Right kidney (tissue), 9 donors: ENCODE results near the gene NDEL1.
"Not testable (repeated sequence)": the region's sequence is repeated elsewhere in the genome, so short reads cannot be mapped to it uniquely, and the experiment has no call there.

Source experiments
- DNase-seq: peaks from one replicate; pipeline ENCODE4 v3.0.0-alpha.2; 2016
- long read RNA-seq, 8 donors: transcript quantifications; one replicate each; lab custom pipeline, GENCODE V29; 2026

The NDEL1 gene, protein sequence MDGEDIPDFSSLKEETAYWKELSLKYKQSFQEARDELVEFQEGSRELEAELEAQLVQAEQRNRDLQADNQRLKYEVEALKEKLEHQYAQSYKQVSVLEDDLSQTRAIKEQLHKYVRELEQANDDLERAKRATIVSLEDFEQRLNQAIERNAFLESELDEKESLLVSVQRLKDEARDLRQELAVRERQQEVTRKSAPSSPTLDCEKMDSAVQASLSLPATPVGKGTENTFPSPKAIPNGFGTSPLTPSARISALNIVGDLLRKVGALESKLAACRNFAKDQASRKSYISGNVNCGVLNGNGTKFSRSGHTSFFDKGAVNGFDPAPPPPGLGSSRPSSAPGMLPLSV
- long read RNA-seq, donor 1, transcript NDEL1-209 (3 exons, 552 nt), result minor isoform, 5 of 28 reads
- long read RNA-seq, donor 1, transcript NDEL1-204 (1 exons, 3,927 nt), result major isoform, 17 of 28 reads
- long read RNA-seq, donor 1, transcript NDEL1-201 (9 exons, 2,372 nt), result minor isoform, 5 of 28 reads
- long read RNA-seq, donor 1, partial matches to known transcripts, result 0 of 28 reads
- long read RNA-seq, donor 1, other reads (novel, unspliced or antisense), result 0 of 28 reads
- long read RNA-seq, donor 2, transcript NDEL1-204 (1 exons, 3,927 nt), result major isoform, 6 of 12 reads
- long read RNA-seq, donor 2, partial matches to known transcripts, result 0 of 12 reads
- long read RNA-seq, donor 2, other reads (novel, unspliced or antisense), result 0 of 12 reads
- long read RNA-seq, donor 3, transcript NDEL1-204 (1 exons, 3,927 nt), result major isoform, 5 of 73 reads
- long read RNA-seq, donor 3, partial matches to known transcripts, result 61 of 73 reads
- long read RNA-seq, donor 3, other reads (novel, unspliced or antisense), result 0 of 73 reads
- long read RNA-seq, donor 4, transcript NDEL1-204 (1 exons, 3,927 nt), result major isoform, 13 of 269 reads
- long read RNA-seq, donor 4, partial matches to known transcripts, result 245 of 269 reads
- long read RNA-seq, donor 4, other reads (novel, unspliced or antisense), result 5 of 269 reads
- long read RNA-seq, donor 5, transcript NDEL1-204 (1 exons, 3,927 nt), result major isoform, 11 of 95 reads
- long read RNA-seq, donor 5, transcript NDEL1-201 (9 exons, 2,372 nt), result minor isoform, 5 of 95 reads
- long read RNA-seq, donor 5, partial matches to known transcripts, result 72 of 95 reads
- long read RNA-seq, donor 5, other reads (novel, unspliced or antisense), result 5 of 95 reads
- long read RNA-seq, donor 6, transcript NDEL1-204 (1 exons, 3,927 nt), result major isoform, 16 of 22 reads
- long read RNA-seq, donor 6, partial matches to known transcripts, result 0 of 22 reads
- long read RNA-seq, donor 6, other reads (novel, unspliced or antisense), result 0 of 22 reads
- long read RNA-seq, donor 7, result 0 reads
- long read RNA-seq, donor 8, partial matches to known transcripts, result 148 of 157 reads
- long read RNA-seq, donor 8, other reads (novel, unspliced or antisense), result 0 of 157 reads

DNA sequence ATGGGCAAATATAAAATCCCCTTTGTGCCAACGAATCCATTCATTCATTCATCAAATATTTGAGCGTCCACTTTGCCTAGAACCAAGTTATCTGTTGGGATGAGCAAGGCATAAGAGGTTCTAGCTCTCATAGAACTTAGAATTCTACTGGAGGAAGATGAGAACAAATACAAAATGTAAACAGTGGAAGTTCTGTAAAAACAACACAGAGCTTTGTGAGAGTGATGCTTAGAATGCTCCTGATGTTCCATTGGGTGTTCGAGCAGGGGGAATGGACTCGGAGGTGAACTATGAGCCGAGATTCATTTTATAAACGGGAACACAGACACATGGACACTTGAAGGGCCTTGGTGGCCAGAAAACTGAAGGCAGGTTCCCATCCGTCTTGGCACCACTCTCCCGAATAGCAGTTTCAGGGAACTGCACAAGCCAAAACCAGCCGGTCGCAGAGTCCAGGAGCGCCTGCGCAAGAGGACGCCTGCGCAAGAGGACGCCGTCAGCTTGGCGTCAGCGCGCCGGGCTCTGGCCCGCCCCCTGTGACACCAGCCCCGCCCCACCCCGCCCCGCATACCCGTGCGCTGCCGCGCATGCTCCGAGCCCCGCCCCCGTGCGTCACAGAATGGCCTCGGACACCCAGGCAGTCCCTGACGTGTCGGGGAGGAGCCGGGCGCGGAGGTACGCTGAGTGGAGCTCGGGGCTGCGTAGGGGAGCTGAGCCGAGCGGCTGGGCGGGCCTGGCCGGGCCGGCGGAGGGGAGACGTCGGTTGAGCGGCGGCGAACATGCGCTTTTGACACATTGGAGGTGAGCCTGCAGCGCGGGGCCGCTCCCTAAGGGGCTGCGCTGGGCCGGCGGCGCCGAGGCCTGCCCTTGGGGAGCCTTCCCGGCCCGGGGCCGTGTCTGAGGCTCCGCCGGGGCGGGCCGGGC is at the start of gene NDEL1:
Gene NDEL1 (plus strand): TSS at position 640 of the 924 bp plus-strand sequence. CDS start 8,388 bp downstream, outside the sequence.
- peak; percentile 81 for DNase-seq

DNA sequence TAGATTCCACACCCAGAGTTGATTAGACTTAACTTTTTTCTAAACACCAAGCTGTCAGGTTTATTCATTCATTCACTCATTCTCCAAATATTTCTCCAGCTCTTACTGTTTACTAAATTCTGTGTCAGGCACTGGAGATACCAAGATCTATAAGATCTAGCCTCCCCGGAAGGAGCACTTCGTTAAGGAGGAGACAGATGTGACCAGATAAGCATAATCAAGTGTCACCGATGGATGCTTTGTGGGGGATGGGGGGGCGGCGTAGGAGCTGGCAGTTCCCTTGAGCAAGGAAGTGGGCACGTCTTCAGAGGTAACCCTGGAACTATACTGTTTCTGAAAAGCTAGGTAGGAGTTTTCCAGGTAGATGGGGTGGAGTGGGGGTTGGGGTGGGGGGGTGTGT is 48.8 kb upstream of the NDEL1 start:
- no peak for DNase-seq

DNA sequence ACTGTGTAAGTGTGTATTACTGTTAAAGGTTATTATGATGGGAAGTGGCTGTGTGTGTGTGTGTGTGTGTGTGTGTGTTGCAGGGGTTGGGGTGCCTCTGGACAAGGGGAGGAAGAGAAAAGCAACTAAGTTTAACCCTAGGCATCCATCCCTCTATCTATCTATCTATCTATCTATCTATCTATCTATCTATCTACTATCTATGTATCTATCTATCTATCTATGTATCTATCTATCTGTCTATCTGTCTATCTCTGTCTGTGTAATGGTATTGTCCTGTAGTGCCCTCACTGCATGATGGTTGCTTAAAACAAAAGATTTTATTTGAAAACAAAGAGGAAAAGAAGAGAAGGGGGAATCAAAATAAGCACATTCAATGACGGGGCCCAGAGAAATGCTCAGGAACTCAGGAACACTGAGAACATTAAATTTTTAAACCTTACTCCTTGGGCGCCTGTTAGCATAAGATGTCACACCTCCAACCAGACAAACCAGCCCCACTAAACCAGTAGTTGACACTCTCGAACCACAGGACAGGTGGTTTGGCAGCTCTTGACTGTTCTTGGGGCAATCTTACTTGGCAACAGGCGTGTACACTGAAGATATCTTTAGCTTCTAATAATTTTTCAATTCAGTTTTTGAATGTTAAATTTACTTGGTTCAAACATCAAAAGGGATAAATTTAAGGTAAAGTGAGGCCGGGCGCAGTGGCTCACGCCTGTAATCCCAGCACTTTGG is 47.6 kb upstream of the NDEL1 start:
- no peak for DNase-seq

DNA sequence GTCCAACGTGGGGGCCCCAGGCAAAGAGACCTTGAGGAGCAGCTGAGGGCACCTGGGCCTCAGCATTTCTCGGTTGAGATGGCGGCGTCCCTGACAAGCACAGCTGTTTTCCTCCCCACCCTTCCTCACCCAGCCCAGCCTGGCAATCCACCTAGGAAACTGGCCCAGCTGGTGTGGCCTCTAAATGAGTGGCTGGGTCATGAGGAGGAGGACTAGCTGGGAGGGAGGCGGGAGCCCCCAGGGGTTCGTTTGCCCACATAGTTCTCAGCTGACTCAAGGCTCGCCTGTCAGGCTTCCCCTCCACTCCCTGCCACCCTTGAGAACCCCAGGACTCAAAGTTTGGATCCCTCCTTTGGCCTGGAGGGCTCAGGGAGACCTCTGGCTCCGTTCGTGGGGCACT is 44.0 kb upstream of the NDEL1 start:
- no peak for DNase-seq

DNA sequence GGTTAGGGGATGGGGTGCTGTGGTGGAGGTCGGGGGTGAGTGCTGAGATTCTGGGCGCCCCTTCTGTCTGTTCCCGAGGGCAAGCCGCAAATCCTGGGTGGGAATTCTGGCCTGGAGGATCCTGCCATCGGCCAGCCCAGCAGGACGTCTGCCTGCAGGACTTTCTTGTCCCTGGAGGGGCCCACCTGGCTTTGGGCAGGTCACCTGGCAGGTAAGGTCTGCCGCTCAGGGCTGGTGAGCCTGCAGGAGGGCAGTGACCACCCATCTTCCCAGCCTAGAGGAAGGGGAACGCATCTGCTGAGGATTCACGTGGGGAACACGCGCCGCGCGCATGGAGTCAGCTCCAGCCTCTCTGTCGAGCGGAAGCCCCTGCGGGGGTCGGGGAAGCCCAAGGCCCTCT is 43.4 kb upstream of the NDEL1 start:
- DNase-seq, result no peak

DNA sequence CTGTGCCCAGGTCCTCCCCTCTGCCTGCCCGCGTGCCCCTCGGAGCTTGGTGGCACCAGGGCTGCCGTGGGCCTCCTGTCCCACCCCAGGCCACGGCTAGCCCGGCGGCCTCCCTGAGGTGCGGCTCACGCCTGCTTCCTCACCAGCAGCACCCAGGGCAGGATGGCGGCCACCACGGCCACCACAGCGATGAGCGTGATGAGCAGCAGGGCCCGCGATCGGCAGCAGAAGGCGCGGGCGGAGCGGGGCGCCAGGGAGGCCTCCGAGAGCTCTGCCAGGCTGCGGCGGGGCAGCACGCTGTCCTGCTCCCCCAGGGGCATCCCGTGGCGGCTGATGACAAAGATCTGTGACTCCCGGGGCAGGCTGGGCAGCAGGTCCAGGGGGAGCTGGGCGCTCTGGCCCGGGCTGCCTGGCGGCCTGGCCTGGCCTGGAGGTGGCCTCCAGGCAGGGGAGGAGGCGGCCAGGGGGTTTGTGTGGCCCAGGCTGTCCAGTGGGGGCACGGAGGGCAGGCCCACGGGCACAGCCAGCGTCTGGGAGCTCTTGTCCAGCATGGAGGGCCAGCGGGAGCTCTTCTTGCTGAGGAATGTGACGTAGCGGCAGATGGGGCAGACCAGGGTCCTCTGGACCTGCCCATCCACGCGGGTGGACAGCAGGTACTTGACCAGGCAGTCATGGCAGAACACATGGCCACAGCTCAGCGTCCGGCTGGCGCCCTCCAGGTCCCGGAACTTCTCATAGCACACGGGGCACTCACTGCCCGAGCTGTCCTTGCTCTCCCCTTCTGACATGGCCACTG is 42.8 kb upstream of the NDEL1 start:
- no peak for DNase-seq

DNA sequence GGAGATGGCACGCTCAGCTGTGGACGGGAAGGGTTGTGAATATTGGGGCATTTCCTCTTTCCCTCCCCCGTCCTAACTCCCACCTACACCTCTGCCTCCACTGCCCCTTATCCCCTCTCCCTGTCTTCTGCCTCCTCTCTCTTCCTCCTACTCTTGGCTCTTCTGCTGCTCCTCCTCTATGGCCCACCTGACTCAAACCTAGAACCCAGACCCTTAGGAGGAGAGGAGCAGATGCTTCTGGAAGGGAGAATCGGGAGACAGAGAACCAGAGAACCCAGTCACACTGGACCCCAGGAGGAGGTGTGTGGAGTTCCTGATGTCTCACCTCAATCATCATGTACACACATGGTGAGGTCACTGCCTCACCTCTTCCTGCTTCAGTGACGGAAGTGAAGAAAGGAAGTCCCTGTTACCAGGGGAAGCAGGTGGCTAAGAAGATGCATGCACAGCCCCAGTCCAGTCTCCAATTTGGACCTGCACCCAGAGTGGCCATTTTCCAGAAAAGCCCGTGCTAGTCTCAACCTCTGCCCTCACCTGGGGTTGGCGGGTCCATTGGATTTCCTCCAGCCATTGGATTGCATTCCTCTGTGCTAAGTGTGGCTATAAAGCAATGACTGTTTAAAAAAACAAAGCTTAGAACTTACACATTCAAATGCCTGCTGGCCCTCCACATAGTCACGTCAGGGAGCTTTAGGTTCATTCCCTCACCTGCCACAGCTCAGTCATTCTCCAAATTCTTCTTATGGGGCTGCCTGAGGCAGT is 42.0 kb upstream of the NDEL1 start:
- no peak for DNase-seq

DNA sequence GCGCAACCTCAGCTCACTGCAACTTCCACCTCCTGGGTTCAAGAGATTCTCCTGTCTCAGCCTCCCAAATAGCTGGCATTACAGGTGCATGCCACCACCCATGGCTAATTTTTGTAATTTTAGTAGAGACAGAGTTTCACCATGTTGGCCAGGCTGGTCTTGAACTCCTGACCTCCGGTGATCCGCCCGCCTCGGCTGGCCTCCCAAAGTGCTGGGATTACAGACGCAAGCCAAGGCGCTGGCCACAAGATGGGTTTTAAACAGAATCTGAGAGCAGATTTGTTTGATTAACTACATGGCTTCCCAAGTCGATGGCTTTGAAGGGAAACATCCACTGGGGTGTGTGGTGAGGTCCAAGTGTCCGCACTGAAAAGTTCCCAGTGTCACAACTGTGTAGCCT is 41.2 kb upstream of the NDEL1 start:
- DNase-seq, result not testable (repeated sequence)

DNA sequence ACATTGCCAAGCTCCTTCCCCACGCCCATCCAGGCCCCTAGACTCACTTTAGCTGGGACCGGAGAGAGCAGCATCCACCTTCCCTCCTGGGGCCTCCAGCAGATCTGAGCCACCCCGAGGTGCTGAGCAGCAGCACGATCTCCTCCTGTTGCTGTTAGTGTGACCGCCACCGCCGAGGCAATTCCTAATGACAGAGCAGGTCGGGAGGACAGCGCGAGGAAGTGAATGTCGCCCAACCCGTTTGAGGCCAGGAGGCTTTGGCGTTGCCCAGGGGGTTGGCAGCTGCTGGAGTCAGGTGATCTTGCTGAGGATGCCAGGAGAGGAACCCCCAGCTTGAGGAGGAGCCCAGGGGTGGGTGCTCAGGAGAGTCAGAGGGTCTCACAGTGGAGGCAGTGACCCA is 38.0 kb upstream of the NDEL1 start, which contains the start of gene RNF222:
Gene RNF222 (minus strand): TSS at position 192 of the 400 bp plus-strand sequence. CDS start 4,366 bp downstream, outside the sequence.
- no peak for DNase-seq

DNA sequence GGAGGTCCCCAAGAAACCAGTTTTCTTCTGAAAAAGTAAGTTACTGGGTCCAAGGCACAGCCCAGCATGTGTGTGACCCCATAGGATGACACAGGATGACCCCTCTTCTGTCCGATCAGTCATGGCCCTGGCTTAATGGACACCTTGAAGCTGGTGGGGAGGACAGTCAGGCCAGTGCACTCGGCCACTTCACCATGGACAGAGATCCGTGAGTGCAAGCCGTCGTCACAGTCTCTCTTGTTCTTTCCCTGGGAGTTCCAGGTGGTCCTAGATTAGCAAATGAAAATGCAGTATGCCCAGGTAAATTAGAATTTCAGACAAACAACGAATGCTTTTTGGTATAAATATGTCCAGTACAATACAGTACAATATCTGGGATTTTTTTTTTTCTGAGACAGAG is 36.7 kb upstream of the NDEL1 start:
- DNase-seq, result no peak

DNA sequence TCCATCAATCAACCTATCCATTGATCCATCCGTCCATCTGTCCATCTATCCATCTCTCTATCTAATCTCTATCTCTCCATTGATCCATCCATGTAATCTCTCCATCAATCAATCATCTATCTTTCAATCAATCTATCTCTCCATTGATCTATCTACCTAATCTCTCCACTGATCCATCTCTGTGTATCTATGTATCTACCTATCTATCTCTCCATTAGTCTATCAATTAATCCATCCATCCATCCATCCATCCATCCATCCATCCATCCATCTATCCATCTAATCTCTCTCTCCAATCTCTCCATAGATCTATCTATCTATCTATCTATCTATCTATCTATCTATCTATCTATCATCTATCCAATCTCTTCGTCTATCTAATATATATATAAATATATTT is 34.6 kb upstream of the NDEL1 start:
- DNase-seq, result no peak

DNA sequence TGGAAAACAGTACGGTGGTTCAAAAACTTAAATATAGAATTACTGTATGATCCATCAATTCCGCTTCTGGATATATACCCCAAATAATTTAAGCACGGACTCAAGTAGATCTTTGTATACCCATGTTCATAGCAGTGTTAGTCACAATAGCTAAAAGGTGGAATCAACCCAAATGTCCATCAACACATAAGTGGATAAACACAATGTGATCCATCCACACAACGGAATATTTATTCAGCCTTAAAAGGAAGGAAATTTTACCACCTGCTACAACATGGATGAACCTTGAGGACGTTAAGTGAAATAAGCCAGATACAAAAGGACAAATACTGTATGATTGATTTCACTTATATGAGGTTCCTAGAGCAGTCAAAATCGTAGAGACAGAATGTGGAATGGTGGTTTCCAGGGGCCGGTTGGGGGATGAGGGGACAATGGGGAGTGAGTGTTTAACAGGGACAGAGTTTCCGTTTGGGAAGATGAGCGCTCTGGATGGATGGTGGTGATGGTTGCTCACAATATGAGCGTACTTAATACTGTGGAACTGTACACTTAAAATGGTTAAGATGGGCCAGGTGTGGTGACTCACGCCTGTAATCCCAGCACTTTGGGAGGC is 32.7 kb upstream of the NDEL1 start:
- DNase-seq, result no peak

DNA sequence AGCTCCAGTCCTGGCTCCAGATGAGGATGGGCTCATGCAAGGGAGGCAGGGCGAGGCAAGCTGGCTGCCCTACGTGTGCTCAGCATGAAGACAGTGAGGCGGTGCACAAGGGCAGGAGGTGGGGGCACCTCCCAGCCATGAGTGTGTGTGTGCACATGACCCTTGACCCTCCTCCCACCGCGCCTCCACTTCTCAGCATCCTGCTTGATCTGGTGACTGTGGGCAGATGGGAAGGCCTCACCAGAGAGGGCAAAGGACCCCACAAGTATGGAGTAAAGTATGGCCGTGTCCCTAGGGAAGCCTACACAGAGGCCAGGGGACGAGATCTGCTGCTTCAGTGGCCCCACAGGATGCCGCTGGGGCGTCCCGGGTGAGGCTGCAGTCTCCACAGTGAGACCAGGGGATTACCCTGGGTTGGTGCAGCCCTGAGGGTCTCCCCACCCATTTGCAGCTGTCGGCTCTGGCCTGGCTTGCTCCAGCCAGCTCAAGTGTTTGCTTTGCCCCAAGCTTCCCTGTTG is 30.1 kb upstream of the NDEL1 start:
- DNase-seq, result no peak

DNA sequence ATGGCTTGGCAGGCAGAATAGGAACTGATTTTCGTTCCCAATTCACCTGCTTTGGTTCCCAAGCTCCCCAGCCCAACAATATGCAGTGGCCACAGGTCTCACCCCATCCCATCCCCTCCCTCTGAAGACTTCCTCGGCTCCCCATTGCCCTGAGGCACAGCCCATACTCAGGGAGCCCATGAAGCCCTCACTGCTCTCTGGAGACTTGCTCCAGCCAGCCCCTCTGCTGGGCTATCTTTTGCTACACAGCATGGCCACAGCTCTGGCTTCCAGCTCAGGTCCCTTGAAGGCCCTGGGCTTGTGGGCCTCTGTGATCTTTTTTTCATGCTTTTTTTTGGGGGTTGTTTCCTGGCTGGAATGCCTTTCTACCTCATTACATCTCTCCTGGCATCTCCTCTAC is 29.5 kb upstream of the NDEL1 start:
- DNase-seq, result no peak

DNA sequence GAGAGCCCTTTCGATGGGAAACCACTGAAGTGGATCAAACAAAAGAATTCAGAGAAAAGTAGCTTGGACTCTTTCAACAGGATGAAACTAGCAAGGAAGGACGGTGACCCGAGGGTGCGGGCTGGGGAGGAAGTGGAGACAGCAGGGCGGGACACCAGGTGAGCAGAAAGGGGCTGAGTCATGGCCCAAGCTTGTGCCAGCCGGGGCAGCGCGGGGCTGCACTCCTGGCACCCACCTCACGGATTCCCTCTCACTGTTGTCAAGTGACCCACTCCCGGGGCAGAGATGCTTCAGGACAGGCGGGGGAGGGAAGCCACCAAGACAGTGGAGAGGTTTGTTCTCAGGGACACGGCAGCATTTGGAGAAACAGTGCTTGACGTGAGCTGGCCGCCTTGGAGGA is 27.3 kb upstream of the NDEL1 start:
- DNase-seq, result no peak

DNA sequence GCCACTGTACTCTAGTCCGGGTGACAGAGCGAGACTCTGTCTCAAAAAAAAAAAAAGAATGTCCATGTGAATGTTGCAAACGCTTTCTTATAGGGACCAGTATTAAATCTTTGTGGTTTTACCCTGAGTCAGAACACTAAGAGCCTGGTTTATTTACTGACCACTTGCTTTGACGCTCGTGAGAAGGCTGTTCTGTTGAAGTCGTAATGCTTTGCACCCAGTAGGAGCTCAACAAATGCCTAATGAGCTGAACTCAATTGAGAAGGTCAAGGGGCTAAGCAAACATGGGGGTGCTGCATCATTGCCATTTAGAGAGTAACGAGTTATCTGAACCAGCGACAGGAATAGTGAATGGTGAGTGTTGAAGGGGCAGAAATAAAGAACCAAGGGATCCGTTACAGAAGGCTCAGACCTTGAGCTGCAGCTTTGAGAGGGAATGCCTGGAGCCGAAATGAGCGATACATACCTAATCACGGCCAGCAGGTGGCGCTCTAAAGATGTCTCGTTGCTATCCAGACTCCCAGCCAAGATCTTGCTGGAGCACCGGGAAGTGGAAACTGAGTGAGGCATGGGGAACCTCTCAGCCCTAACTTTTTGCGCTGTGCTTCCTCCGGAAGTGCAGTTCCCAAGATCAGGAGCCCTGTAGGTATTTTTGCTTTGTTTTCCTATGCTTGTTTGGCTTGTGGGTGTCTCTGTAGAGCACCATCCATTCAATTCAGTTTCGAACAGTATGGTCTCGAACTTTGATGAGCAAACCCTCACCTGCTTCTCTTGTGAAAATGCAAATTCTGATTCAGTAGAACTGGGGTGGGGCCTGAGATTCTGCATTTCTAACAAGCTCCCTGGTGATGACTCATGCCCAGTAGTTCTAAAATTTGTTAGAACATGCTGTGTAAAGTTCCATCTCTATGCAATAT is 25.5 kb upstream of the NDEL1 start:
- DNase-seq, result peak; percentile 61

DNA sequence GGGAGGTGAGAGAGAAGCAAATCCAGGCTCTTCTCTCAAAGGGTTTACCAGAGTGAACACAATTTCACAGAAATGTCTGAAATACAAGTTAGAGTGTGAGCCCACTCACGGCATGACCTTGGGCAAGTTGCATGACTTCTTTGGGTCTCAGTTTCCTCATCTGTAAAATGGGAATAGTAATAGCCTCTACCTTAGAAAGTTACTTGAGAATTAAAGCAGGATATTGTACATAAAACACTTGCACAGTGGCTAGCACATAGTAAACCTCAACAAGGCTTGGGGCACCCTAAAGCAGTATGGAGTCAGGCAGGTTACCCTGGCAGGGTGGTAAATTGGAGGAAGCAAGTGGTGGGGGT is 24.8 kb upstream of the NDEL1 start:
- DNase-seq, result no peak
